Osteoblast (primary cell): ENCODE results near the gene COLGALT1. TPM values are rescaled to one million over a fixed set of nuclear protein-coding genes. Genes with fewer than 3 reads are reported as not detected.
"Not testable (repeated sequence)": the region's sequence is repeated elsewhere in the genome, so short reads cannot be mapped to it uniquely, and the experiment has no call there.

Experiments used
- DNase-seq: peaks from one replicate; pipeline ENCODE4 v3.0.0; 2011; ENCODE audit warnings: low spot score, mixed read lengths; ENCODE audit not compliant: insufficient read length; ENCODE audit errors: missing footprints
- H2AFZ ChIP-seq: 2 replicates; pipeline ENCODE4 v1.6.0; 2011; ENCODE audit warnings: mild to moderate bottlenecking, low read length
- H3K27ac ChIP-seq: 2 replicates; pipeline ENCODE4 v1.5.1; 2011; ENCODE audit warnings: mild to moderate bottlenecking, low read depth, low read length, moderate library complexity
- H3K27me3 ChIP-seq: 2 replicates; pipeline ENCODE4 v1.6.0; 2012; ENCODE audit warnings: mild to moderate bottlenecking, control low read depth, inconsistent platforms, low read length, moderate library complexity; ENCODE audit not compliant: insufficient read depth
- H3K36me3 ChIP-seq: 2 replicates; pipeline ENCODE4 v1.5.1; 2011; ENCODE audit warnings: mild to moderate bottlenecking, low read length, control low read depth, moderate library complexity; ENCODE audit not compliant: insufficient read depth
- H3K4me1 ChIP-seq: 2 replicates; pipeline ENCODE4 v1.5.1; 2011; ENCODE audit warnings: mild to moderate bottlenecking, low read length, control low read depth, moderate library complexity; ENCODE audit not compliant: insufficient read depth
- H3K4me2 ChIP-seq: 2 replicates; pipeline ENCODE4 v1.6.0; 2011; ENCODE audit warnings: mild to moderate bottlenecking, low read length; ENCODE audit not compliant: insufficient read depth
- H3K4me3 ChIP-seq: fragments of 200-600 bp; sonication (generic); 3 replicates; pipeline ENCODE4 v1.5.1; 2012; ENCODE audit warnings: mild to moderate bottlenecking, low read length, inconsistent platforms; ENCODE audit not compliant: insufficient read depth
- H3K79me2 ChIP-seq: 2 replicates; pipeline ENCODE4 v1.6.0; 2012; ENCODE audit warnings: mild to moderate bottlenecking, low read length, control low read depth, inconsistent platforms; ENCODE audit not compliant: insufficient read depth
- H3K9me3 ChIP-seq: 2 replicates; pipeline ENCODE4 v1.5.1; 2011; ENCODE audit warnings: low read depth, low read length, control low read depth
- H4K20me1 ChIP-seq: 2 replicates; pipeline ENCODE4 v1.6.0; 2012; ENCODE audit warnings: mild to moderate bottlenecking, low read length, control low read depth; ENCODE audit not compliant: insufficient read depth
- CTCF ChIP-seq: IDR thresholded peaks from 2 replicates; pipeline ENCODE4 v1.5.1; 2011; ENCODE audit warnings: mild to moderate bottlenecking, low read depth, low read length, moderate library complexity; ENCODE audit errors: extremely low read depth
- total RNA-seq: library from RNA; depleted of rRNA; stranded (reverse); fragments of >200 nt; gene quantifications from 2 replicates; pipeline ENCODE4 v1.2.3, GENCODE V29; 2012

Gene COLGALT1
- 106 and 108 TPM in 2 replicates for total RNA-seq

- Histone ChIP-seq H3K36me3 (peaks cover 19% of the 10 kb centered on the region), H3K79me2 (peaks cover 29% of the 10 kb centered on the region), H3K4me1 (peaks cover 41% of the 10 kb centered on the region), H3K27ac (peak within 1 kb of the TSS; percentile 74), H3K4me2 (peak within 1 kb of the TSS; percentile 83), H2AFZ (peak within 1 kb of the TSS; percentile 96), H3K4me3 (peak within 1 kb of the TSS; percentile 93), H3K9me3 (no peaks in the 10 kb centered on the region), H3K27me3 (no peaks in the 10 kb centered on the region), H4K20me1 (no peaks in the 10 kb centered on the region)
- TF ChIP-seq CTCF = no peak
- peak; percentile 99 for DNase-seq
Measured at GRCh38 chr19:17555480-17555928, at the start of gene COLGALT1. TSS of gene COLGALT1 (plus strand) at chr19:17555649. CDS start at chr19:17555714, 65 bp downstream.

GRCh38 chr19:17506745-17507144 is 48.7 kb upstream of the COLGALT1 start:
- Histone ChIP-seq H3K4me1 (peaks cover 18% of the 10 kb centered on the region), H3K79me2 (peaks cover 54% of the 10 kb centered on the region), H3K4me2 (no peak overlapping the region), H3K9me3 (no peaks in the 10 kb centered on the region), H3K27me3 (no peaks in the 10 kb centered on the region), H3K27ac (no peak overlapping the region), H3K4me3 (no peak overlapping the region), H2AFZ (no peak overlapping the region), H4K20me1 (no peaks in the 10 kb centered on the region), H3K36me3 (no peaks in the 10 kb centered on the region)
- no peak for TF ChIP-seq CTCF
- DNase-seq = peak; percentile 10

- not testable (repeated sequence) for H3K9me3 ChIP-seq, DNase-seq, H3K27me3 ChIP-seq, H2AFZ ChIP-seq, H4K20me1 ChIP-seq, H3K36me3 ChIP-seq
- H3K4me1 ChIP-seq = peaks cover 24% of the 10 kb centered on the region
- peak overlapping the region; percentile 44 for H3K4me3 ChIP-seq
- peaks cover 63% of the 10 kb centered on the region for H3K79me2 ChIP-seq
- peak overlapping the region; percentile 87 for H3K27ac ChIP-seq
- H3K4me2 ChIP-seq = peak overlapping the region; percentile 72
Measured at GRCh38 chr19:17508558-17508933, 46.9 kb upstream of the COLGALT1 start.

GRCh38 chr19:17510220-17510993 is 45.0 kb upstream of the COLGALT1 start:
- H3K27me3 ChIP-seq = no peaks in the 10 kb centered on the region
- peak; percentile 35 for DNase-seq
- no peak for TF ChIP-seq CTCF
- H3K9me3 ChIP-seq = no peaks in the 10 kb centered on the region
- peak overlapping the region; percentile 84 for H3K4me3 ChIP-seq
- peak overlapping the region; percentile 92 for H3K4me2 ChIP-seq
- H3K4me1 ChIP-seq = peaks cover 32% of the 10 kb centered on the region
- H4K20me1 ChIP-seq = peaks cover 12% of the 10 kb centered on the region
- H2AFZ ChIP-seq = no peak overlapping the region
- H3K27ac ChIP-seq = peak overlapping the region; percentile 89
- H3K36me3 ChIP-seq = no peaks in the 10 kb centered on the region
- peaks cover 64% of the 10 kb centered on the region for H3K79me2 ChIP-seq
